ENCODE measurements around the gene VPS8.

The VPS8 gene

DNA sequence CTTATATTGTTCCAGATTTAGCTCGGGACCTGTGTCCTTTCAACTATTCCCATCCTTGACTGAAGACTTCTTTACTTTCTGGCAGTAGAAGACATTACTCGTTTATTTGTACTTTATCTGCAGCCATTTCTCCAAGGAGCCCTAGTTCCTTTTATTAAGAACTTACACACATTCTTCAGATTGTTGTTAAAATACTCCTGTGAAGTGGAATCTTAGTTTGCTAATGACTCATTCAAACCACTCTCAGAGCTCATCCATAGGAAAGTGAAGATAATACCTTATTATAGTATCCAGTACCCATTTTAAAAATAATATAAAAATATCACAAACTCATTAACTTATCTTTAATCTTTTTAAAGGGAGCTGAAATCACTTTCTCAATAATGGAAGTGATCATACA, 277.4 kb downstream of the VPS8 start:
- no peak for DNase-seq (ENCODE audit: low read depth)
- TF ChIP-seq CTCF (IDR thresholded peaks at IDR 0.05; ENCODE audit: low read depth, low read length, missing control alignments): no peak
- H3K4me3 ChIP-seq (ENCODE audit: low read depth, low read length): no peak overlapping the region

DNA sequence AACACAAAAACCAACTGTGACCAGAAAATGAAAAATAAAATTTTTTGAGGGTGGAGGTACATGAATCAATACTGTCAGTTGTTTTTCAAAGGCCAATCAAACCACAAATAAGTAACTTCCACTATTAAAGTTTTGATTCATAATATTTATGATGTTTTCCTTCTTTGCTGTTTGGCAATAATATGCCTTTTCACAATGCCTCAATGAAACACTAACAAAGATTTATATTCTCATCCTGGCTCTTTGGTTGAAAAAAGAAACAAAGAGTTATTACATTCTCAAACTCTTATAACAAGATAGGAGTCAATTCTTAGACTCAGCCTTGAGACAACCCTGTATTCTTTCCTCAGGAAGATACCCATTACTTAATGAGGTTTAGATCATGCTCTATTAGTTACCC, 277.8 kb downstream of the VPS8 start:
- no peak overlapping the region for H3K4me3 ChIP-seq (ENCODE audit: low read depth, low read length)
- no peak for TF ChIP-seq CTCF (IDR thresholded peaks at IDR 0.05; ENCODE audit: low read depth, low read length, missing control alignments)

DNA sequence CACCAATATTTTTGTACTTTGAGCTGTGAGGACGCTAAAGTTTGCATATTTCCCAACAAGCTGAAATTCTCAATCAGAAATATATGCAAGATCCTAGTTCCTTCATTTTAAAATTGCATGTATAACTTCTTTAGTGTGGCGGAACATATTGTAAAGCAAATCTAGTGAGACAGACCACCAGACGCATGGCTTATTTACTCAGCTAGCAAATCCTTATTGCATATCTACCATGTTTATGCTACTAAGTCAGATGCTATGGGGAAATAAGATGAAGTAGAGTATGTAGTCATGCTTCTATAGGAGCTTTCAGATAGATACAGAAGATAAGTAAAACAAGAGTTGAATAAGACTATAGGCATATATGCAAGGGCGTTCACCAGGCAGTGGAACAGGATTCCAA, 278.8 kb downstream of the VPS8 start:
- H3K4me3 ChIP-seq (ENCODE audit: low read depth, low read length): no peak overlapping the region
- no peak for TF ChIP-seq CTCF (IDR thresholded peaks at IDR 0.05; ENCODE audit: low read depth, low read length, missing control alignments)
- DNase-seq (ENCODE audit: low read depth): no peak

More for the DNA sequence above, 277.8 kb downstream of the VPS8 start:
- DNase-seq (ENCODE audit: low read depth): no peak

- DNase-seq (ENCODE audit: low read depth): no peak
- H3K4me3 ChIP-seq (ENCODE audit: low read depth, low read length): no peak overlapping the region
- TF ChIP-seq CTCF (IDR thresholded peaks at IDR 0.05; ENCODE audit: low read depth, low read length, missing control alignments): no peak
Measured at GRCh38 chr3:185093116-185093515, 281.1 kb downstream of the VPS8 start.

DNA sequence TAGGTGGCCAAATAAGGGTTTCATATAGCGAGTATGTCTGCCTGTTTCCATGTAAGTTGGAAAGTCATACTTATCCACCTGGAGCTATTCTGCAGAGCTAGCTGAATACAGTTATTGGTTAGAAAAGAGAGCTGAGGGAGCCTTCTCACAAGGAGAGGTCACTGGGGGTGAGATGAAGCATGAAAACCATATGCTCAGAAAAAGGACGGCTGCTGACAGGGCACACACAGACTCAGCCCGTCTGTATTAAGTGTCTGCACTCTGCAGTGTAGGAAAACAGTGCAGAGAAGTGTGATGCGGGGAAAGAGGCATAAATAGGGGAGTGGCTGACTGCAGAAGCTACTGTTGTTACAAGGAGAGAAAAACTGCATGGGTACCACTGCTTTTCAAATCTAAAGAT, 282.7 kb downstream of the VPS8 start:
- DNase-seq (ENCODE audit: low read depth): no peak
- no peak overlapping the region for H3K4me3 ChIP-seq (ENCODE audit: low read depth, low read length)
- TF ChIP-seq CTCF (IDR thresholded peaks at IDR 0.05; ENCODE audit: low read depth, low read length, missing control alignments): no peak

Measured in GM12864 (cell line).